ENCODE results near the gene ATP1A2.

The ATP1A2 gene

DNA sequence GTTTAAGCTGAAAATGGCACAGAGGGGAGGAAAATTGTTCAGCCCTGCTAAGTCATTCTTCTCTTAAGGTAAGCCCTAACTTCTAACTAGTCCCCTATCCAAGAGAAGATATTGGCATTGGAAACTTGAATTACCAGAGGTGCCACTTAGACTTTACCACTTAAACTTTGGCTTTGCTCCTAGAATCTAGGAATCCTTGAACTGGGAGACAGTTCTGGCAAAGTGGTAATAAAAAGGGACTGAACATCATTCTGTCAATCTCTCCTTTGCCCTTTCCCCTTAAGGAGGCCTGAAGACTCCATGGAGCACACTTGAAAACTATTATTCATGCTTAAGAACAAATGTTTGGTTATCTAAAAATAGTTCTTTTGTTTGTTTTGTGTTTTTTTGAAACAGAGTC lies 44.3 kb downstream of the ATP1A2 start:
- no peak for DNase-seq
- H3K27ac ChIP-seq: no peak overlapping the region
- H3K9me3 ChIP-seq: no peaks in the 10 kb centered on the region
- H3K27me3 ChIP-seq: no peaks in the 10 kb centered on the region
- no peaks in the 10 kb centered on the region for H3K36me3 ChIP-seq
- no peak overlapping the region for H3K4me3 ChIP-seq
- intact Hi-C loops (cut with DNase I; ENCODE audit: low total_unique reads): no loop called here
- TF ChIP-seq, protein P1, sequence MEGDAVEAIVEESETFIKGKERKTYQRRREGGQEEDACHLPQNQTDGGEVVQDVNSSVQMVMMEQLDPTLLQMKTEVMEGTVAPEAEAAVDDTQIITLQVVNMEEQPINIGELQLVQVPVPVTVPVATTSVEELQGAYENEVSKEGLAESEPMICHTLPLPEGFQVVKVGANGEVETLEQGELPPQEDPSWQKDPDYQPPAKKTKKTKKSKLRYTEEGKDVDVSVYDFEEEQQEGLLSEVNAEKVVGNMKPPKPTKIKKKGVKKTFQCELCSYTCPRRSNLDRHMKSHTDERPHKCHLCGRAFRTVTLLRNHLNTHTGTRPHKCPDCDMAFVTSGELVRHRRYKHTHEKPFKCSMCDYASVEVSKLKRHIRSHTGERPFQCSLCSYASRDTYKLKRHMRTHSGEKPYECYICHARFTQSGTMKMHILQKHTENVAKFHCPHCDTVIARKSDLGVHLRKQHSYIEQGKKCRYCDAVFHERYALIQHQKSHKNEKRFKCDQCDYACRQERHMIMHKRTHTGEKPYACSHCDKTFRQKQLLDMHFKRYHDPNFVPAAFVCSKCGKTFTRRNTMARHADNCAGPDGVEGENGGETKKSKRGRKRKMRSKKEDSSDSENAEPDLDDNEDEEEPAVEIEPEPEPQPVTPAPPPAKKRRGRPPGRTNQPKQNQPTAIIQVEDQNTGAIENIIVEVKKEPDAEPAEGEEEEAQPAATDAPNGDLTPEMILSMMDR (IDR thresholded peaks at IDR 0.05): no peak
- peaks cover 0 to 10% (median 0%) of the 10 kb centered on the region in 4 donors for H3K4me1 ChIP-seq

DNA sequence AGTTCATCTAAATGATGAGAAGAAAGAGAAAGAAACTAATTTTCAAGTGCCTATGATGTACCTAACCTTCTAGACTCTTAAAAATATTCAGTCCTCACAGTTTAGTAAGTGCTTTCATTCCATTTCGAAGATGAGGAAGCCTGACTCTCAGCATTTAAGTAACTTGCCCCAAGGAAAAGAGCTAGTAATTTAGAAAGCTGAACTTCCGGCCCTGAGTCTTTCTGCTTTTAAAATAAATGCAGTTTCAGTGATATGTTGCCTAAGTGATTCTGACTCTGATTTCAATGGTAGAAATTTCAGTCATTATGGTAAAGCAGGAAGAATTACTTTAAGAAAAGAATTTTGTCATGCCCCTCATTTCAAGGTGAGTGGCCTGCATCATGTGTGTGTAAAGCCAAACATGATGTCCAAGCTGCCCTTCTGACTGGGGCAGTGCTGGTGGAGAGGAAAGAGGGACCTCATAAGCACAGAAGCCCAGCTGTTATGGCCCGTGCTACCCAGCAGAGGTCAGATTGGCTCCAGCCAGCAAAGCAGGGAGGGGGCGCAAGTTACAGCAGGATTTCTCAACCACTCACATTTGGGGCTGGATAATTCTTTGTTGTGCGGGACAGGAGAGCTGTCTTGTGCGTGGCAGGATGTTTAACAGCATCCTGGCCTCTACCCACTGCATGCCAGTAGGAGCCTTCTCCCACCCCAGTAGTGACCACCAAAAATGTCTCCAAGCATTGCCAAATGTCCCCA lies 46.6 kb downstream of the ATP1A2 start:
- DNase-seq: no peak
- no peaks in the 10 kb centered on the region for H3K9me3 ChIP-seq
- TF ChIP-seq, protein P1 (IDR thresholded peaks at IDR 0.05): peak in 1 of 2 experiments; percentile 18
- H3K36me3 ChIP-seq: no peaks in the 10 kb centered on the region
- no peak overlapping the region for H3K4me3 ChIP-seq
- intact Hi-C loops (cut with DNase I; ENCODE audit: low total_unique reads): no loop called here
- H3K27ac ChIP-seq: no peak overlapping the region
- peaks cover 0 to 5% of the 10 kb centered on the region in 2 donors for H3K27me3 ChIP-seq
- peaks cover 0 to 10% (median 0%) of the 10 kb centered on the region in 4 donors for H3K4me1 ChIP-seq

DNA sequence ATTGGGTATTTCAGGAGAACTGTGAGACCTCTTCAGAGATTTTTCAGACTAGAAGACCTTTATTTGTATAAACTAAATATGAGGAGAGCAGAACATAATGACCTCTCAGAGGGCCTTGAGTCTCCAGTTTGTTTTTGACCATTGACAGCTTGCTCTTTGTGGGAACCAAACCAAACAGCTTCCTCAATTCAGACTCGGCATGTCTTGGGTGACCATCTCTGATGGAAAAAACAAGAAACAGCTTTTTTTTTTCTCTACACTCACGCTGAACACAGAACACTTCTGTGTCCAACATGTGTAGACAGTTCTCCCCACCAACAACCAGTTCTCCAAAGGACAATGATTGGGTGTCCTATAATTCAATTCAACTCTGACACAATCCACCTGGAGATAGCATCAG lies 47.4 kb downstream of the ATP1A2 start:
- DNase-seq: no peak
- intact Hi-C loops (cut with DNase I; ENCODE audit: low total_unique reads): no loop called here
- H3K4me3 ChIP-seq: no peak overlapping the region
- H3K9me3 ChIP-seq: no peaks in the 10 kb centered on the region
- peaks cover 0 to 5% of the 10 kb centered on the region in 2 donors for H3K27me3 ChIP-seq
- H3K27ac ChIP-seq: no peak overlapping the region
- H3K36me3 ChIP-seq: no peaks in the 10 kb centered on the region
- peaks cover 0 to 10% (median 0%) of the 10 kb centered on the region in 4 donors for H3K4me1 ChIP-seq
- TF ChIP-seq, protein P1 (IDR thresholded peaks at IDR 0.05): no peak

DNA sequence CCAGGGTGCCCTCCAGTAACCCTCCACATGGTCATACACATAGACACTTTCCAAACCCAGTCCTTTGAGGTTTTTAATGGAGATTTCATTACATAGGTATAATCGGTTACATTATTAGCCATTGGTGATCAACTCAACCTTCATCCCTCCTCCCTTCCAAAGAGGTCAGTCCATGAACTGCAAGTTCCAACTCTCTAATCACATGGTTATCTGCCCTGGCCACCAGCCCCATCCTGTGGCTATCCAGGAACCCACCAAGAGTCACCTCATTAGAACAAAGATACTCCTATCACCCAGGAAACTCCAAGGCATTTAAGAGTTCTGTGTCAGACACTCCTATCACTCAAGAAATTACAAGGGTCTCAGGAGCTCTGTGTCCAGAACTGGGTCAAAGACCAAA lies 48.1 kb downstream of the ATP1A2 start:
- no peaks in the 10 kb centered on the region for H3K9me3 ChIP-seq
- H3K4me1 ChIP-seq: peaks cover 0 to 10% (median 0%) of the 10 kb centered on the region in 4 donors
- no peak overlapping the region for H3K4me3 ChIP-seq
- H3K27me3 ChIP-seq: peaks cover 0 to 5% of the 10 kb centered on the region in 2 donors
- intact Hi-C loops (cut with DNase I; ENCODE audit: low total_unique reads): no loop called here
- no peak for DNase-seq
- no peaks in the 10 kb centered on the region for H3K36me3 ChIP-seq
- H3K27ac ChIP-seq: no peak overlapping the region
- TF ChIP-seq, protein P1 (IDR thresholded peaks at IDR 0.05): no peak

DNA sequence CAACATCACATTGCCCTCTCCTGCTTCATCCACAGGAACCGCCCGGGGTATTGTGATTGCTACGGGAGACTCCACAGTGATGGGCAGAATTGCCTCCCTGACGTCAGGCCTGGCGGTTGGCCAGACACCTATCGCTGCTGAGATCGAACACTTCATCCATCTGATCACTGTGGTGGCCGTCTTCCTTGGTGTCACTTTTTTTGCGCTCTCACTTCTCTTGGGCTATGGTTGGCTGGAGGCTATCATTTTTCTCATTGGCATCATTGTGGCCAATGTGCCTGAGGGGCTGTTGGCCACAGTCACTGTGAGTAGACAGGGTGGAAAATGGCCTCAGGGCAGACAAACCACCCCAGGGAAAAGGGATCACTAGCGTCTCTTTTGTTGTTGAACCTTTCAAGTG lies 48.6 kb downstream of the ATP1A2 start:
- no peaks in the 10 kb centered on the region for H3K9me3 ChIP-seq
- TF ChIP-seq, protein P1 (IDR thresholded peaks at IDR 0.05): no peak
- H3K4me1 ChIP-seq: peaks cover 0 to 10% (median 0%) of the 10 kb centered on the region in 4 donors
- no peak for DNase-seq
- intact Hi-C loops (cut with DNase I; ENCODE audit: low total_unique reads): no loop called here
- H3K27ac ChIP-seq: no peak overlapping the region
- H3K36me3 ChIP-seq: no peaks in the 10 kb centered on the region
- no peak overlapping the region for H3K4me3 ChIP-seq
- H3K27me3 ChIP-seq: peaks cover 0 to 5% of the 10 kb centered on the region in 2 donors
